GM19438 (cell line): ENCODE results near the gene ENO1.
"Not testable (repeated sequence)": the region's sequence is repeated elsewhere in the genome, so short reads cannot be mapped to it uniquely, and the experiment has no call there.

Source experiments
- ATAC-seq: cut with Tn5 transposase; IDR thresholded peaks from one replicate; pipeline ENCODE4 v1.9.1; 2021; ENCODE audit warnings: low read depth; ENCODE audit not compliant: unreplicated experiment

ENO1 gene

DNA sequence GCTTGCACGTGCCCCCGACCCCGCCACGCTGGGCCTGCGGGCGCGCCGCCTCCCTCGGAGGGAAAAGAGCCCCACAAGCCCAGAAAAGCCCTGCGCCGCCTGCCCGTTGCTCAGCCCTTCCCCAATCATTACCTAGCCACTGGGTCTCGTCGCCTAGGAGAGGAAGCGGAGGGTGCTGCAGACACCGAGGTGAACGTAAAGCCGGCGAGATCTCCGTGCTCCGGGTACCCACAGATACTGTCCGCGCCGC is at the start of gene ENO1:
Gene ENO1, minus strand, starts transcription at position 239 of the 250 bp plus-strand sequence. CDS start 3,778 bp downstream, outside the sequence.
- ATAC-seq, result no peak

DNA sequence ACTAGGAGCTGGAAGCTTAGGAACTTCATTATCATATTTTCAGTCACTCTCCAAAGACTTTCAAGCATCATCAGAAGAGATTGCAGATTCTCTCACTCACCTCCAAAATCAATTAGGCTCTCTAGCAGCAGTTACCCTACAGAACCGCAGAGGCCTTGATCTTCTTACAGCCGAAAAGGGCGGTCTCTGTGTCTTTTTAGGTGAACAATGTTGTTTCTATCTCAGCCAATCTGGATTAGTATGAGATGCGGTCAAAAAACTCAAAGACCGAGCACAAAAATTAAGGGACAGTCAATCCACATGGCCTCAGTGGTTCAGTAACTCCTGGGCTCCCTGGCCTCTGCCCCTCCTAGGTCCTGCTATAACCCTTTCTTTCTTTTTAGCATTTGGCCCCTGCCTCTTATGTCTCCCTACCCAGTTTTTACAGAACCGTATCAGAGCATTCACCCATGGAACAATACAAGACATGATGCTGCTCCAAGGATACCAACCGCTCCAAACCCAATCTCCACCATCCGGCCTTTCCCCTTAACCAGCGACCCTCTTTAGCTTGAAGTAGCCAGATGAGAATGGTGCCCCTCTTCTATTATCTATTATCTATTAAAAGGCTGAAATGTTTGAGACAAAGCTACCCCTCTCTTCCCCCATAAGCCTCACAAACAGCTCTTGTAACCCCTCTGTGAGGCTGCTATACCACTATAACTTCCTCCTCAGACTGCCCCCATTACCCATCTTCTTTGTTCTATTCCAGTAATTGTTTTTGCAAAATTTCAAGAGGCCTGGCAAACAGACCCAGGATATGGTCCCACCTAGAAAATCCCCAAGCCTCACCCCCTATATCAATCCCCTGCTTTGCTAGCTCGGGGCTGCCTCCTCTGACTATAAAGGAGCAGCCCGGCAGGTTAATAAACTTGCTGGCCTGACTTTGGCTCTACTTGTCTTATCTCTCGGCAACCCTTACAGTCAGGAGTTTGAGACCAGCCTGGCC is 48.5 kb upstream of the ENO1 start:
- ATAC-seq, result no peak

DNA sequence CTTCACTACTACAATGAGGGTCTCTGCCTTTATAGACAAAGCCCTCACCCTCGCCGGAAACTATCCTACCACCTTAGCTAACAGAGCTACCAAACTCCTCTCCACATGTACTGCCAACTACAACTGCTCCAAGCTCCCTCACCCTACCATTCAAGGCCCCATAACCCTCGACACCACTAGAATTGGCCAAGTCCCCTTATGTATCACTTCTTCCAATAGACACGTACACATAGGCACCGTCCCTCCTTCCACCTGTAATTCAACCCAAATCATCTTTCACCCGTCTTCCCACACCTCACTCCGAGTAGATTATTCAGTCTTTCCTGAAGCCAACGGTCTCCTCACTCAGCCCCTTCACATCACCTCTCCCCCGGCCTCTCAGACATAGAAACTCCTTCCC is 47.5 kb upstream of the ENO1 start:
- no peak for ATAC-seq

DNA sequence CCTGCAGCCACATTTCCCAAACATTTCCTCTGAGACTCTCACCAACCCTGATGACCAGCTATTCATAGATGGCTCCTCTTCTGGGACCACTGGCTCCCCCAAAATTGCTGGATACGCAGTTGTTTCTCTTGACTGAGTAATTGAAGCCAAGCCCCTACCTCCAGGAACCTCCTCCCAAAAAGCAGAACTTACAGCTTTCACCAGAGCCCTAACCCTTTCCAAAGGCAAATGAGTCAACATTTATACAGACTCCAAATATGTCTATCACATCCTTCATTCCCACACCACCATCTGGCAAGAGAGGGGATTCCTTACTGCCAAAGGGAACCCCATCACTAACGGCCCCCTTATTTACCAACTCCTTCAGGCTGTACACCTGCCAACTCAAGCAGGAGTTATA is 46.9 kb upstream of the ENO1 start:
- ATAC-seq, result no peak

DNA sequence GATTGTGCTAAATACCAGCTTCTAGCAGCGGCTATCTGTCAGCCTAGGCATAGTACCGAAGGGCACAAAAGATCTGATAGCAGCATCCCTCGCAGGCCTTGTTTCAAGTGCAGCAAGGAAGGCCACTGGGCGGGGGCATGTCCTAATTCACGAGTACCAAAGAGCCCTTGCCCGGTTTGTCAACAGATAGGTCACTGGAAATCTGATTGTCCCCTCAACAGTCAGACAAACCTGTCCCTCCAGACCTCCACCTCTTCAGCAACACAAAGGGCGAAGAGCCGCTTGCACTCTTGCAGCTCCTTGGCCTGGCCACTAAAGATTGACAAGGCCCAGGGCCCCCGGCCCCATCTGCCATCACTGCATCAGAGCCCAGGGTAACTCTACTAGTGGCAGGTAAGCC is 44.5 kb upstream of the ENO1 start:
- no peak for ATAC-seq

DNA sequence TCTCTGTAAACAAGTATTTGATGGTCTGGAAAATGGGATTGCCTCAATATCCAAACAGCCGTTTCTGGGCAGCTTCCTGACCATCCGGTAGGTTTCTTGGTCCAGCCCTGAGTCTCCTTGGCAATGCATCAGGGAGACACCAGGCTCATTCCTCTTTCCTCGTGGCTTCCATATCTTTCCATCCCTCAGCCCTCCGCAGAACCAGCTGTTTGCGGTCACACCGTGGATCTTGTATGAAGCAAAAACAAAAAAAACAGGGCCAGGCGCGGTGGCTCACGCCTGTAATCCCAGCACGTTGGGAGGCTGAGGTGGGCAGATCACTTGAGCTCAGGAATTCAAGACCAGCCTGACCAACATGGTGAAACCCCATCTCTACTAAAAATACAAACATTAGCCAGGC is 39.0 kb upstream of the ENO1 start:
- ATAC-seq, result not testable (repeated sequence)

DNA sequence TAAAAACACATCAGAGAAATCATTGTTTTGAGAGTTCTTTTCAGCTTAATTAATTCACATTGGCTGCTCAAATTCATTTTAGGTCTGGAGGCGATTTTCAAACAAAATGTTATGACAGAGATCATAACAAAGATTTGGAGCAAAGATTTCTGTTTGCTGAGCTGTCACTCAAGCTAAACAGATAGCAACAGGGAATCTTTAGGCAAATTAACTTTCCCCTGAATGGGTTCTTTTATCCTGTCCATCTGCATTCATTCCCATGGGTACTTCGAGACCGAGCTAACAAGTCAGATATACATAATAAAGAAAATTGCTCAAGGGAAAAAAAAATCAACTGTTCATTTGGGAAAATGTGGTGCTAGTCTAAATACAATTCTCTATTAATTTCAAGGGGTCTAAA is 37.0 kb upstream of the ENO1 start:
- ATAC-seq, result no peak

DNA sequence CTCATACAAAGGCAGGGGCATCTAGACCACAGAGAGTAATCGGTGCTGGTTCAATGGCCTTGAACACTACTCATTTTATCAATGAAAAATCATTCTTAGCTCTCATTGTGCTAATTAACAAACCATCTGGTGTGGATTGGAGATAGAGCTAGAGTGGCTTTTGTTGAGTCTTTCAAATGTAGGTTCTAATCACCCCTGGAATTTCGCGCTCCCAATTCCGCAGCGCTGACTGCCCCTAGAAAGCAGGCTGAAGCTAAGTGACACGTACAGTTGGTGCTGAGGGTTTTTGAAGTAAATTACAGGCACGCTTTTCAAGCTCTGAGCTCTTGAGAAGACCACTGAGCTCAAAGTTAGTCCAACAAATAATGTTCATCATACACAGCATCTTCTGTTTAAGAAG is 36.0 kb upstream of the ENO1 start:
- ATAC-seq, result no peak

DNA sequence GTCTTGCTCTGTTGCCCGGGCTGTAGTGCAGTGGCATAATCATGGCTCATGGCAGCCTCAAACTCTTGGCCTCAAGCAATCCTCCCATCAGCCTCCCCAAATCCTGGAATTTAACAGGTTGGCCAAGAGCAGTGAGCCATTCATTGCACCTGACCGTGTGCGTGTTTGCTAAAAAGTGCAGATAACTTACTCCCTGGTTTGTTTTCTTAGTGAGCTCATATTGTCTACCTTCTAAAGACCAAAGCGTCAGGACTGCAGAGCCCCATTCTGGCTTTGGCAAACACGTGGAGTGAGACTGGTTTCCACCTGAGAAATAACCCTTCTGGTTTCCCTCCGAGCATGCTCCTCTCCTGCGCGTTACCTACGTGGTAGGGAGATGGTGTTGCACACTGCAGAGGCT is 35.0 kb upstream of the ENO1 start:
- no peak for ATAC-seq

DNA sequence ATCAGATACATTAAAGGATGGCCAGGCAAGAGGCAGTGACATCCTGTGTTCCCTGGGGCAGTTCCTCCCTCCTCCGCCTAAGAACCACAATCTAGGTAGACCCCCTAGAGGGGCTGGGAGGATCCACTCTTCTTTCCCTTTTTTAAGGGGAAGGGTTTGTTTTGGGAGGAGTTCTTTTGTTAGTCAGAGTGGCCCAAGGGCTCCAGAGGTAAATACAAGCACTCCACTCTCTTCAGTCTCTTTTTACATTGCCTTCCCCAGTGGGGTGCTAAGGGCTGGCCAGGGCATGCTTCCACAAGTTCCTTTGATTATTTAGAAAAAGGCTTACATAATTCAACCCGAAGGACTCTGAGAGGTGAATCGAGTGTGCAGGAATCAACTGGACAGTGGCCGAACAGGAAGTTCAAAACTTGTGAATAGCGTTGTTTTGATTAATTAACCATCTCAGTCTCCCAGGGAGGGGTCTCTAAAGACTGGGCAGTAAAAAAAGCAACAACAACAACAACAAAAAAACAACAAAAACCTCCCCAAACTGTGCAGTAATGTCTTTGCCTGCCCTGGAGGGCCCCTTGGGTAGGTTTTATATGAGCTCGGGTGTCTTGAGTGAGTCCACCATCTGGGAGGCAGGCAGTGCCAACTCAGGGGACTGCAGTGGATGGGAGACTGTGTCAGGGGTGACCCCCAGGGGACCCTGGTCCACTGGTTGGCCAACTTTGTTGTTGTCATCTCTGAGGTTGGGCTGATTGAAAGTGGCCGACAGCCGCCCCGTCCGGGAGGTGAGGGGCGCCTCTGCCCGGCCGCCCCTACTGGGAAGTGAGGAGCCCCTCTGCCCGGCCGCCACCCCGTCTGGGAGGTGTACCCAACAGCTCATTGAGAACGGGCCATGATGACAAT is 33.2 kb upstream of the ENO1 start:
- no peak for ATAC-seq

DNA sequence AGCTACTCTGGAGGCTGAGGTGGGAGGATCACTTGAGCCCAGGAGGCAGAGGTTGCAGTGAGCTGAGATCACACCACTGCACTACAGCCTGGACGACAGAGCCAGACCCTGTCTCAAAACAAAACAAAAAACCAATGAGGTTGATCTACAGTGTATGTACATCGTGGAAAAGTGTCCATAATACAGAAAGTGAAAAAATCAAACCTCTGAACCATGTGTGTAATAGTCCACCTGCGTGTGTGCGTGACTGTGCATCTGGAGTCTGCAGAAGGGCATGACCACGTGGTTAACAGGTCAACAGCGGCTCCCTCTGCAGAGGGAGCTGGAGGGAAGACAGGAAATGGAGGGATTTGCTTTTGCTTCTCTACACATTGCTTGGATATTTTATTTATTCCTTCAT is 32.4 kb upstream of the ENO1 start:
- ATAC-seq, result no peak

DNA sequence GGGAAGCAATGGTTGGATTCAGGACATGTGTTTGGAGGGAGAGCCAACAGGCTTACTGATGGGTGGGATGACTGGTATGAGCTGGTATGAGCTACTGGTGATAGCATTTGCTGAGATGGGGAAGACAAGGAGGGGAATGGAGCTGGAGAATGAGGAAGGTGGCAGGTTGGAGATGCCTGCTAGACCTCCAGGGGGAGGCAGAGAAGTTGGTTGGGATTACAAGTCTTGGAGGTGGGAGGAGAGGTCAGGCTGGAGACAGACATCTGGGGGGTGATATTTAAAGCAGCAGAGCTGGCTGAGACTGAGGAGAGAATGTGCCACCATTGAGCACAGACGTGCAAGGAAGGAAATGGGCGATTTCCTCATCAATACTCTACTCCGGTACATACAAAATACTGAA is 31.8 kb upstream of the ENO1 start:
- no peak for ATAC-seq

DNA sequence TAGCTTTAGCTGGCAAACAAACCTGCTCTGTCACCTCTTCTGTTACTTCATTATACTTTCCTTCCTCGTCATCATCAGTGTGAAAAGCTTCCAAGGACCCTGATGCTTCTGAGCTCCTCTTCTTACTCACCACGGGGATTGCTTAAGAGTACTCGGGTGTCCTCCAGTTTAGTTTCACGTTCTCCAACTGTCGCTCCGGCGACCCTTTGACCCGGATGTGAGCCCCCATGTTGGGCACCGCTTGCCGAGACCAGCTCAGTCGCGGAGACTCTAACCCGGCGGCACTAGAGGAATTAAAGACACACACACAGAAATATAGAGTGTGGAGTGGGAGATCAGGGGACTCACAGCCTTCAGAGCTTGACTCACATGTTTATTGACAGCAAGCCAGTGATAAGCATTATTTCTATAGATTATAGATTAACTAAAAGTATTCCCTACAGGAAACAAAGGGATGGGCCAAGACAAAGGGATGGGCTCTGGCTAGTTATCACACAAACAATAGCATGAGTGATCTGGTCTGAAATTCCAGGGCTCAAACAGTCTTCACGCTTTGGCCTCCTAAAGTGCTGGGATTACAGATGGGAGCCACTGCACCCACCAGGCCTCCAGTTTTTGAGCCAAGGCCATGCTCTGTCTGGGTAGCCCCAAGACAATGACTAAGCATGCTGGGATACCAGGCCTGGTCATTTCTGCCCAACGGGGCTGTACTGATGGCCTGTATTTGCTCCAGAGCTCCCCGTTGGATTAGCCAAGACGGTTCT is 30.1 kb upstream of the ENO1 start:
- no peak for ATAC-seq

DNA sequence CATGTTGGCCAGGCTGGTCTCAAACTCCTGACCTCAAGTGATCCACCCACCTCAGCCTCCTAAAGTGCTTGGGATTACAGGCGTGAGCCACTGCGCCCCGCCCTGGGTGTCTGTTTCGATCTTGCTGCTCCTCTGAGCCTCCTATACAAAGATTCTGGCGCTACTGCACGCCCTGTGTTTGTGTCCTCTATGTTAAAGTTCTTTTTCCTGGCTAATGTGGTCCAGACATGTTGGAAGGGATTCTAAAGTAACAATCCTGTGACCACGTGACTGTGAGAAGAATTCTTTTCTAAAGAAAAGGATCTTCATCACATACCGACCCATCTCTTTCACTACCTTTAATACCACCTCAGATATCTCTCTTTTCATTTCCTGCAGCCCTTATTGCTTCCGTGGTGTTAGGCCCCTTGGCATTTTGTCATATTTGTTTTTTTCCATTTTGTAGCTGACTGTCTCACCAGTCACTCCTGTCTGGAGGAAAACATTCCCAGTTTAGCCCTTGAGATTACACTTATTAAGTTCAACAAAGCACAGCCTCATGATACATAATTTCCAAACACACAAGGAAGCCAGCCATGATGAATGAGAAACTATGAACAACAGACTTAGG is 27.2 kb upstream of the ENO1 start:
- no peak for ATAC-seq

DNA sequence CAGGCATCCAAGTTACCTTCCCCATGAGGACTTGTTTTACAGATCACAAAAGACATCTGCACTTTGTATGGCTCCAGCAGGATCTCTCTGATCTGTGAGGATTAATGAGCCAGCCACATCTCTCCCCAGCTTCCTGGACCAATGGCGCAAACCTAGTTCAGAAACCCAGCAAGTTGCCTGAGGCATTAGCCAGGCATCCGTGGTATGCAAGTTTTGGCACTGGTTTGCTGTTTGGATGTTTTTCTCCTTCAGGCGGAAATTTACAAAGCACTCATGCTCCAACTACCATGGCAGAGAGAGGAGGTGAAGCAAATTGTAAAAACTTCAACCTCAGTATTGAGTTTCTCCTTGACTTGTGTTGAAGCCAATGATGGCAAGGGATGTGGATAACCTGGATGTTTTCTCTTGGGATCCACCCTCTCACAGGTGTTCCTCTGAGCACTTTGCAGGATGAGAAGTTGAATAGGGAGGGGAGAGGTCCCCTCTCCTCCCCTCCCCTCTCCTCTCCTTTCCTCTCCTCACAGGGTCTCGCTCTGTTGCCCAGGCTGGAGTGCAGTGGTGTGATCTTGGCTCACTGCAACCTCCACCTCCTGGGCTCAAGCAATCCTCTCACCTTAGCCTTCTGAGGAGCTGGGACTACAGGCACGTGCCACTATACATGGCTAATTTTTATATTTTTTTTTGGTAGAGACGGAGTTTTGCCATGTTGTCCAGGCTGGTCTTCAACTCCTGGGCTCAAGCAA is 25.6 kb upstream of the ENO1 start:
- ATAC-seq, result no peak

DNA sequence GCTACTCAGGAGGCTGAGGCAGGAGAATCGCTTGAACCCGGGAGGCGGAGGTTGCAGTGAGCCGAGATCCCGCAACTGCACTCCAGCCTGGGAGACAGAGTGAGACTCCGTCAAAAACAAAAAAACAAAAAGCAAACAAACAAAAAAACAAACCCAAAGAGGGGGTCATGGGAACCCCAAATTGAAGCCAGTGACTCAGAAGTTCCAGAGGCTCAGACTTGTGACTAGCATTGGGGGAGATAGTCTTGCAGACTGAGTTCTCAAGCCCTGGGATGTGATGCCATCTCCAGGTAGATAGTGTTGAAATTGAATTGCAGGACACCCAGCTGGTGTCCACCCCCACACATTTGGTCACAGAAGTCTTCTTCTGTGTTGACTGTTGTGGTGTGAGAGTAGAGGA is 24.9 kb upstream of the ENO1 start:
- no peak for ATAC-seq

DNA sequence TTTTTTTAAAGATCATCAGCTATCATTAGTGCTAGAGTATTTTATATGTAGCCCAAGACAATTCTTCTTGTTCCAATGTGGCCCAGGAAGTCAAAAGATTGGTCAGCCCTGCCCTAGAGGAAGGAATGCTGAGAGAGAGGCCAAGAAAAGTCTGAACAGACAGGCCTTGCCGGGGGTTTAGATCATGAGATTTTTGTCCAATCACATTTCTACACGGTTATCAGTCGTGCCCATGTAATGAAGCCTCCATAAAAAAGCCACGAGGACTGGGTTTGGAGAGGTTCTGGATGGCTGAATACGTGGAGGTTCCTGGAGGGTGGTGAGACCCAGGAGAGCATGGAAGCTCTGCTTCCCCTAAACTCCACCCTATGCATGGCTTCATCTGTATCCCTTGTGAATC is 24.3 kb upstream of the ENO1 start:
- no peak for ATAC-seq

DNA sequence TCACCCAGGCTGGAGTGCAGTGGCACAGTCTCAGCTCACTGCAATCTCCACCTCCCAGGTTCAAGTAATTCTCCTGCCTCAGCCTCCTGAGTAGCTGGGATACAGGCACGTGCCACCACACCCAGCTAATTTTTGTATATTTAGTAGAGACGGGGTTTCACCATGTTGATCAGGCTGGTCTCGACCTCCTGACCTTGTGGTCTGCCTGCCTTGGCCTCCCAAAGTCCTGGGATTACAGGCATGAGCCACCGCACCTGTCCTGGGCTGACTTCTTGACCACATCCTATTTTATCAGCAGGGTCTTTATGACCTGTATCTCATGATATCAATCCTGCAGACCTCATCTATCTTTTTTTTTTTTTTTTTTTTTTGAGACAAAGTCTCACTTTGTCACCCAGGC is 22.2 kb upstream of the ENO1 start:
- not testable (repeated sequence) for ATAC-seq

DNA sequence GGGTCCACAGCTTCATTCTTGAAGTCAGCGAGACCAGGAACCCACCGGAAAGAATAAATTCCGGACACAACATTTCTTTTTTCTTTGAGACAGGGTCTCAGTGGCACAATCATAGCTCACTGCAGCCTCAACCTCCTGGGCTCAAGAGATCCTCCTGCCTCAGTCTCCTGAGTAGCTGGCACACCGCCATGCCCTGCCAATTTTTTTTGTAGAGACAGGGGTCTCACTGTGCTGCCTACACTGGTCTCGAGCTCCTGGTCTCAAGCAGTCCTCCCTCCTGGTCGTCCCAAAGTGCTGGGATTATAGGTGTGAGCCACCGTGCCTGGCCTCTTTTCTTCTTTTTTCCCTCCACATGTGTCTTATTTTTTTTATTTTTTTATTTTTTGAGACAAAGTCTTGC is 20.6 kb upstream of the ENO1 start:
- ATAC-seq, result no peak

DNA sequence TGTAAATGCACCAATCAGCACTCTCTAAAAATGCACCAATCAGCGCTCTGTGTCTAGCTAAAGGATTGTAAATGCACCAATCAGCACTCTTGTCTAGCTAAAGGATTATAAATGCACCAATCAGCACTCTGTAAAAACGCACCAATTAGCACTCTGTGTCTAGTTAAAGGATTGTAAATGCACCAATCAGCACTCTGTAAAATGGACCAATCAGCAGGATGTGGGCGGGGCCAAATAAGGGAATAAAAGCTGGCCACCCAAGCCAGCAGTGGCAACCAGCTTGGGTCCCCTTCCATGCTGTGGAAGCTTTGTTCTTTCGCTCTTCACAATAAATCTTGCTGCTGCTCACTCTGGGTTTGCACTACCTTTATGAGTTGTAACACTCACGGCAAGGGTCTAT is 19.9 kb upstream of the ENO1 start:
- not testable (repeated sequence) for ATAC-seq
